Large intestine (tissue), 12 donors: ENCODE measurements around the gene MRPL54. TPM values are rescaled to one million over a fixed set of nuclear protein-coding genes. Genes with fewer than 3 reads are reported as not detected.

ENCODE experiments used
- DNase-seq, 2 donors: peaks; one replicate each; pipeline versions ENCODE4 v3.0.0 to v3.0.0-alpha.2; 2013
- H3K27ac ChIP-seq: one replicate; pipeline ENCODE4 v1.5.1; 2013; ENCODE audit warnings: low read length
- H3K27me3 ChIP-seq: 2 replicates; pipeline ENCODE4 v1.6.1; 2013; ENCODE audit warnings: low read length; ENCODE audit not compliant: control insufficient read depth, insufficient read depth
- H3K36me3 ChIP-seq: 2 replicates; pipeline ENCODE4 v1.6.1; 2013; ENCODE audit warnings: low read length; ENCODE audit not compliant: control insufficient read depth, insufficient read depth
- H3K4me1 ChIP-seq: one replicate; pipeline ENCODE4 v1.6.1; 2013; ENCODE audit warnings: low read length; ENCODE audit not compliant: control insufficient read depth, insufficient read depth
- H3K4me3 ChIP-seq: one replicate; pipeline ENCODE4 v1.5.1; 2013; ENCODE audit warnings: low read length
- H3K9me3 ChIP-seq: one replicate; pipeline ENCODE4 v1.6.1; 2013; ENCODE audit warnings: mild to moderate bottlenecking, low read depth, low read length, moderate library complexity; ENCODE audit not compliant: control insufficient read depth
- WGBS: methylation state at CpG from one replicate; pipeline ENCODE4 v1.1.5; 2013; ENCODE audit warnings: low lambda C conversion rate; ENCODE audit not compliant: insufficient coverage; 5-methylcytosine and 5-hydroxymethylcytosine counted together
- long read RNA-seq, 11 donors: transcript quantifications; one replicate each; lab custom pipeline, GENCODE V29; 2026
- polyA plus RNA-seq: library from polyadenylated mRNA; unstranded; fragments of 120-200 nt; gene quantifications from one replicate; pipeline ENCODE4 v1.2.1, GENCODE V29; 2013

MRPL54 gene
- 52.1 TPM for polyA plus RNA-seq
- long read RNA-seq, donor 1, transcript MRPL54-201 (3 exons, 626 nt), result major isoform, 13 of 13 reads
- long read RNA-seq, donor 1, partial matches to known transcripts, result 0 of 13 reads
- long read RNA-seq, donor 1, other reads (novel, unspliced or antisense), result 0 of 13 reads
- long read RNA-seq, donor 2, transcript MRPL54-201 (3 exons, 626 nt), result major isoform, 39 of 46 reads
- long read RNA-seq, donor 2, partial matches to known transcripts, result 7 of 46 reads
- long read RNA-seq, donor 2, other reads (novel, unspliced or antisense), result 0 of 46 reads
- long read RNA-seq, donor 3, result 0 reads
- long read RNA-seq, donor 4, transcript MRPL54-201 (3 exons, 626 nt), result major isoform, 6 of 6 reads
- long read RNA-seq, donor 4, partial matches to known transcripts, result 0 of 6 reads
- long read RNA-seq, donor 4, other reads (novel, unspliced or antisense), result 0 of 6 reads
- long read RNA-seq, donor 5, transcript MRPL54-201 (3 exons, 626 nt), result major isoform, 19 of 19 reads
- long read RNA-seq, donor 5, partial matches to known transcripts, result 0 of 19 reads
- long read RNA-seq, donor 5, other reads (novel, unspliced or antisense), result 0 of 19 reads
- long read RNA-seq, donor 6, transcript MRPL54-201 (3 exons, 626 nt), result major isoform, 27 of 34 reads
- long read RNA-seq, donor 6, partial matches to known transcripts, result 7 of 34 reads
- long read RNA-seq, donor 6, other reads (novel, unspliced or antisense), result 0 of 34 reads
- long read RNA-seq, donor 7, transcript MRPL54-201 (3 exons, 626 nt), result major isoform, 13 of 18 reads
- long read RNA-seq, donor 7, partial matches to known transcripts, result 5 of 18 reads
- long read RNA-seq, donor 7, other reads (novel, unspliced or antisense), result 0 of 18 reads
- long read RNA-seq, donor 8, transcript MRPL54-201 (3 exons, 626 nt), result major isoform, 48 of 48 reads
- long read RNA-seq, donor 8, partial matches to known transcripts, result 0 of 48 reads
- long read RNA-seq, donor 8, other reads (novel, unspliced or antisense), result 0 of 48 reads
- long read RNA-seq, donor 9, transcript MRPL54-201 (3 exons, 626 nt), result major isoform, 35 of 35 reads
- long read RNA-seq, donor 9, partial matches to known transcripts, result 0 of 35 reads
- long read RNA-seq, donor 9, other reads (novel, unspliced or antisense), result 0 of 35 reads
- long read RNA-seq, donor 10, transcript MRPL54-201 (3 exons, 626 nt), result major isoform, 39 of 39 reads
- long read RNA-seq, donor 10, partial matches to known transcripts, result 0 of 39 reads
- long read RNA-seq, donor 10, other reads (novel, unspliced or antisense), result 0 of 39 reads
- long read RNA-seq, donor 11, transcript MRPL54-201 (3 exons, 626 nt), result major isoform, 34 of 34 reads
- long read RNA-seq, donor 11, partial matches to known transcripts, result 0 of 34 reads
- long read RNA-seq, donor 11, other reads (novel, unspliced or antisense), result 0 of 34 reads

GRCh38 chr19:3762501-3763459 is at the start of gene MRPL54:
Gene MRPL54, plus strand, starts transcription at chr19:3762682. Its CDS starts 19 bp downstream, at chr19:3762701.
- H3K36me3 ChIP-seq, result peaks cover 33% of the 10 kb centered on the region
- DNase-seq, result peak; percentile 99 to 100

GRCh38 chr19:3716147-3716668 is 46.3 kb upstream of the MRPL54 start:
- Histone ChIP-seq H3K9me3 (no peaks in the 10 kb centered on the region), H3K4me1 (peaks cover 30% of the 10 kb centered on the region), H3K27ac (no peak overlapping the region), H3K36me3 (no peaks in the 10 kb centered on the region), H3K4me3 (no peak overlapping the region), H3K27me3 (peaks cover 3% of the 10 kb centered on the region)
- DNase-seq, result no peak
- WGBS, result no CpG with 5 or more reads among the region's 16 CpGs

More at GRCh38 chr19:3762501-3763459, at the start of gene MRPL54:
- H3K27ac ChIP-seq, result peak within 1 kb of the TSS; percentile 94
- peaks cover 10% of the 10 kb centered on the region for H3K4me1 ChIP-seq
- no CpG with 5 or more reads among the region's 47 CpGs for WGBS
- H3K9me3 ChIP-seq, result no peaks in the 10 kb centered on the region
- peak within 1 kb of the TSS; percentile 90 for H3K4me3 ChIP-seq
- no peaks in the 10 kb centered on the region for H3K27me3 ChIP-seq

DNA sequence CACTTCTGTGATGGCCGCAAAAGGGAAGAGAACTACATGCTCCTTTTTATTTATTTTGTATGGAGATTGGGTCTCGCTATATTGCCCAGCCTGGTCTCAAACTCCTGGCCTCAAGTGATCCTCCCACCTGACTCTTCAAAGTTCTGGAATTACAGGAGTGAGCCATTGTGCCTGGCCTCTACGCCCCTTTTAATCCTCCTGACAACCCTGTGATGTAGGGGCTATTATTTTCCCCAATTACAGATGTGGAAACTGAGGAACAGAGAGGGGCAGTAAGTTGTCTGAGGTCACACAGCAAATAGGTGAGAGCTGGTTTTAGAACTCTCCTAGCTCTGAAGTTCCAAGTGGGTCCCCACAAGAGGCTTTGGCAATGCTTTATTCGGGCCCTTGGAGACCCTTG is 42.6 kb upstream of the MRPL54 start:
- Histone ChIP-seq H3K36me3 (no peaks in the 10 kb centered on the region), H3K27ac (peak overlapping the region; percentile 84), H3K9me3 (no peaks in the 10 kb centered on the region), H3K4me1 (peaks cover 18% of the 10 kb centered on the region), H3K27me3 (peaks cover 13% of the 10 kb centered on the region), H3K4me3 (no peak overlapping the region)
- DNase-seq, result no peak
- WGBS, result no CpG with 5 or more reads among the region's 4 CpGs

DNA sequence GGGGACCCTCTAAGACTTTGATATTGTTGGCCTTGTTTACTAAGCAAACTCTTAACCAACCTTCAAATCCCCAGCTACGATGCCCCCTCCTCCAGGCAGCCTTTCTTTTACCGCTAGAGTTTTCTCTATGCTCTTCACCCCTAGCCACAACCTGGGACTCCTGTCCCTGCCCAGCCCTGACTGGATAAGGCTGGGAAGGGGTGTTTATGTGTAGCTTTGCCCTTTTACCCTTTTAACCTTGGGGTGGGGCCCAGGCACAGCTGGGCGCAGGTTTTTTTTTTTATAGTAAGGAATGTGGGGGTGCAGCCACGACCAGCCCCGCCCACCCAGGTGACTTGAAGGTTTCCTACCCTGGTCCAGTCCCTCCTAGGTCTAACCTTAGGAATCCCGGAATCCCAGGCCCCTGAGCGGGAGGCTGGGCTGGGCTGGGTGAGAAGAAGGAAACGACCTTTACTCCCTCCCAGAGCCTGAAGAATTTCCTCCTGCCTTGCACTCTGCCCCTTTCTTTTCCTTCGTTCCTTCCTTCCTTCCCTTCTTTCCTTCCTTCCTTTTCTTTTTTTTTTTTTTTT is 42.0 kb upstream of the MRPL54 start:
- DNase-seq, result peak; percentile 96 to 98
- Histone ChIP-seq H3K27me3 (peaks cover 13% of the 10 kb centered on the region), H3K9me3 (no peaks in the 10 kb centered on the region), H3K4me1 (peaks cover 18% of the 10 kb centered on the region), H3K27ac (peak overlapping the region; percentile 84), H3K4me3 (peak overlapping the region; percentile 66), H3K36me3 (no peaks in the 10 kb centered on the region)
- WGBS, result 0% methylated on average over 1 of the region's 9 CpGs

DNA sequence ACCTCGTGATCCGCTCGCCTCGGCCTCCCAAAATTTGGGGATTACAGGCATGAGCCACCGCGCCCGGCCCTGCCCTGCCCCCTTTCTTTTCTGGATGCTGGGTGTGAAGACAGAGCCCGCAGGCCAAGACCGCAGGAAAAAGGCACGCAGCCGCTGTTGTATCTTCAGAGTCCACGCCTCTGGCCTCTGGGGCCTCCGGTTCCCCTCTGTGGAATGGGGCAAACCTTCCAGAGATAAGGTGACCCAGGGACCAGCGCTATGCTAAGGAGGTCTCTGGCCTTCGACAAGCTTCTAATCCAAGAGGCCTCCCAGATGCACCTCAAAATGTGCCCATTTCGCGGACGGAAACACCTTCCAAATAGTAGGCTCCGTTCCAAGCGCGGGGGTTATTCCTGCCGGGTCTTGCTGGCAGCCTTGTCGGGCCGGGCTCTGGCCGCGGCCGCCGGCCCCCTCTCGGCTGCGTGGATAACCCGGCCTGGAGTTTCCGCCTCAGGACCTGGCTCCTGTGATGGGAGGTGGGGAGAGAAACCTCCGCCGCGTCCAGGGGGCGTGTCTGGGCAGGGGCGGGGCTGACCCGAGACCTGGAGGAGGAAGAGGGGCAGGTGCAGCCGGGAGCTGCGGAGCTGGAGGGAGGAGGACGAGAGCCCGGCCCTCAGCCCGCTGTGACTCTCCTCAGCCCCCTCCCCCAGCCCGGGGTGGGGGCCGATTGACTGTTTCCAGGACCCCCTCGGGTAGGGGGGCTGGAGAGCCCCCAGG is 41.2 kb upstream of the MRPL54 start:
- H3K27ac ChIP-seq, result peak overlapping the region; percentile 84

DNA sequence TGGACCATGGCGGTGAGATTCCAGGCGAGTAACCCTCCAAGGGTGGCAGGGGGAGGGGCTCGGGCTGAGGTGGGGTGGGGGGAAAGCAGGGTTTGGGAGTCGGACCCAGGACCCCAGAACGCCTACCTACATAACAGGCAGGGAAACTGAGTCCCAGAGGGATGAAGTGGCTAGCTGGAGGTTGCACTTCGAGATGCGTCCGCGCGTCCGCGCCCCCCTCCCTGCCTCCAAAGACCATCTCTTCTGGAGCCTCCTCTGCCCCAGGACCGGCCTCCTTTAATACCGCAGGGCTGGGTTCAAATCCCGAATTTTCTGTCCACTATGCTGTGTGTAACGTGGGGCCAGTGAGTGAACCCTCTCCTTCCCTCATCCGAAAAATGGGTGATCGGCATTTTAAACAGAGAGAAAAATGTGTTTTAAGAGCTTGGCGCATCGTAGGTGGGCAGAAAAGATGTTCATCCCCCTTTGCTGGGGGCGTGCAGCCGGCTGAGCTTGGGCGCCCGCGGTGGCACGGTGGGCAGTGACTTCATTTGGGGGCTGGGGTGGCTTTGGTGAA is 40.5 kb upstream of the MRPL54 start:
- WGBS, result no CpG with 5 or more reads among the region's 26 CpGs

More for the DNA sequence above, 41.2 kb upstream of the MRPL54 start:
- no CpG with 5 or more reads among the region's 46 CpGs for WGBS
- peak; percentile 96 to 97 for DNase-seq
- Histone ChIP-seq H3K36me3 (no peaks in the 10 kb centered on the region), H3K9me3 (no peaks in the 10 kb centered on the region), H3K4me1 (peaks cover 18% of the 10 kb centered on the region), H3K4me3 (peak overlapping the region; percentile 66), H3K27me3 (peaks cover 13% of the 10 kb centered on the region)

GRCh38 chr19:3722443-3723109 is 39.9 kb upstream of the MRPL54 start:
- WGBS, result no CpG with 5 or more reads among the region's 30 CpGs
- no peaks in the 10 kb centered on the region for H3K9me3 ChIP-seq
- H3K27me3 ChIP-seq, result peaks cover 13% of the 10 kb centered on the region
- no peaks in the 10 kb centered on the region for H3K36me3 ChIP-seq
- H3K27ac ChIP-seq, result peak overlapping the region; percentile 84
- H3K4me3 ChIP-seq, result peak overlapping the region; percentile 66
- H3K4me1 ChIP-seq, result peaks cover 18% of the 10 kb centered on the region
- peak; percentile 67 to 76 for DNase-seq

More for the DNA sequence above, 40.5 kb upstream of the MRPL54 start:
- peaks cover 18% of the 10 kb centered on the region for H3K4me1 ChIP-seq
- no peak for DNase-seq
- no peaks in the 10 kb centered on the region for H3K36me3 ChIP-seq
- peaks cover 13% of the 10 kb centered on the region for H3K27me3 ChIP-seq
- H3K4me3 ChIP-seq, result peak overlapping the region; percentile 66
- H3K9me3 ChIP-seq, result no peaks in the 10 kb centered on the region
- H3K27ac ChIP-seq, result peak overlapping the region; percentile 84

GRCh38 chr19:3723110-3723488 is 39.4 kb upstream of the MRPL54 start:
- Histone ChIP-seq H3K27me3 (peaks cover 13% of the 10 kb centered on the region), H3K36me3 (no peaks in the 10 kb centered on the region), H3K27ac (no peak overlapping the region), H3K4me3 (no peak overlapping the region), H3K4me1 (peaks cover 18% of the 10 kb centered on the region), H3K9me3 (no peaks in the 10 kb centered on the region)
- no peak for DNase-seq
- no CpG with 5 or more reads among the region's 5 CpGs for WGBS
